HG03575 (cell line): ENCODE results near the gene DPT.

Experiments
- ATAC-seq: cut with Tn5 transposase; IDR thresholded peaks from one replicate; pipeline ENCODE4 v1.9.1; 2021; ENCODE audit not compliant: unreplicated experiment, insufficient number of reproducible peaks, low FRiP score; ENCODE audit errors: extremely low read depth

DPT gene

DNA sequence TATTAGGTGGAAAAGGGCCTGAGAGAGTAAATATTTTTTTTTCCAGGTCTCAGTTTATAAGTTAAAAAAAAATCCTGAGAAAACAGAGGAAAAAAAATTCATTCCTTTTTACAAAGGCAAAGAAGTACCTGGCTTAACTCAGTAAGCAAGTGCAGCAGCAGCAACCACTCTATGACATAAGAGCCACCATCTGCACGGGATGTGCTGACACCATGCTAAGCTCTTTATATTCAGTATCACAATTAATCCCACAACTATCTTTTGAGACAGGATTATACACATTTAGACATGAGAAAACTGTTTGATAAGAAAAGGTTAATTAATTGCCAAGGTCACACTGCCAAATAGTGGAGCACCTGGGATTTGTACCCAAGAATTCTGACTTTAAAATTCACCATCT, 13.4 kb upstream of the DPT start:
- ATAC-seq = no peak

DNA sequence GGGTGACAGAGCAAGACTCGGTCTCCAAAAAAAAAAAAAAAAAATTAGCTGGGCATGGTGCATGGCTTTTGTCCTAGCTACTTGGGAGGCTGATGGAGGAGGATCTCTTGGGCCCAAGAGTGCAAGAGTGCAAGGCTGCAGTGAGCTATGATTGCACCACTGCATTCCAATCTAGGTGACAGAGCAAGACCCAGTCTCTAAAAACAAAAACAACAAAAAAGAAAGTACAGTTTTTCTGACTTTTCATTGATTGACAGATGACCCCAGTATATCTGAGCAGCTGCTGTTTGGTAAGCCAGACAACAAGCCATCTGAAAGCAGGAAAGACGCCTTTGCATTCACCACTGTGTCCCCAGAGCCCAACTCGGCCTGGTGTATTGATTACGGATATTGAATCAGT, 10.9 kb upstream of the DPT start:
- no peak for ATAC-seq

DNA sequence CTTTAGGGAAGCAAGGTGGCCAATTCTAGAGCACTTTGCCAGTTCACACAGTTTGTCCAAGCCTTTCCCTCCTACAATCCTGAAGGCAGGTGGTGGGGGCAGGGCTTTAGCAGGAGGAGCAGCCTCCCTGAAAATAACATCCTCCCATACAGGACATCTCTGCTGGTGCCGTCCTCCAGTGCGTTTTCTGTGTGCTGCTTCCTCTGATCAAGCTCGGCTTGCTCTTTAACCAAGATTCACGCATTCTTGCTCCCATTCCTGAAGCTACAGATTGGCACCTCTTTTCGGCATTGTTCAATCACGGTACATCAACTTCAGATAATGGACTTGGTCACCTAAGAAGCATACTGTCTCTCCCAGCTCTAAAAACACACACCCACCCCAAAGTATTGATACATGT, 7.5 kb upstream of the DPT start:
- ATAC-seq = no peak

DNA sequence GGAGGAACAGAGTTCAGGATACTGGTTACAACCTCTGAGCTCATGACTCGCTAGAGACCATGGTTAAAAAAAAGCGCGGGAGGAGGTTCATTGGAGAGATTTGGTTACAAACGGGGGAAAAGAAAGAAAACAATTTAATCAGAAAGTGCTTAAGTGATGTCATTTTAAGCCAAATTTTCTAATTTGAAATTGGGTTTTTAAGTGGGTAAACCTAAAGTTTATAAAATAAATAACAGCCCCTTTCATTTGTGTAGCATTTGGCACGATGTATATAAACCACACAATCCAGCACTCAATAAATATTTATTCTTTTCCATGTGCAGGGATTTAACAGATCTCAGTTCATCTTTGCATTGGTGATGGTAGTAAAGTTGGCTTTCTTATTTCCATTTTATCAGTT, 7.0 kb upstream of the DPT start:
- no peak for ATAC-seq

DNA sequence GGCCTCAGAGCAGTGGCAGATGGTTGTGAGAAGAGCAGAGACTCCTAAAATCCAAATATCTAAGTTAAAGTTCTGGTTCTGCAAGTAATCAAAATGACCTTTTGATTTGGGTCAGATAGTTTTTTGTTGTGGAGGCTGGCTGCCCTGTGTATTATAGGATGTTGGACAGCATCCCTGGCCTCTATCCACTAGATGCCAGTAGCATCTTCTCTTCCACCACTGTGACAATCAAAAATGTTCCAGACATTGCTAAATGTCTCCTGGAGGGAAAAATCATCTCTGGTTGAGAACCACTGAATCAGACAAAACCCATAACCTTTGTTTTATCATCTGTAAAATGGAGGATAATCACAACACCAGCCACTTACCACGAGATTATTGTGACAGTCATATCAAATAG, 5.9 kb upstream of the DPT start:
- ATAC-seq = no peak

DNA sequence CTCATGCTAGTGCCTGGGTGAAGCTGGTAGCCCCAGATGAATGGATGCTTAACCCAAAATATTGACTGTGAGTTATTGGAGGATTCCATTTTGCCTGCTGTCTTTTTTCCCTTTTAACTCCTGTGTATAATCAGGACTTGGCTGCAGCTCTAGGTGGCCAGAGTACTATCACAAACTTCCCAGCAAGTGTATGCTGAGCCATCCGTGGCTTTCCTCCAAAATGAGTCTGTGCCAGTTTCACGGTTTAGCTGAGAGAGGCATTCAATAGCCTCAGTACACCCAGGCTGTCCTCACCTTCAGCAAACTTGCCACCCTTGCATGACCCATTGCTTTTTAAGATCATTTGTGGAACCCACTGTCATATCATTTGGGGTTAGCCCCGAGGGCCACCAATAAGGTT, 5.3 kb upstream of the DPT start:
- no peak for ATAC-seq

DNA sequence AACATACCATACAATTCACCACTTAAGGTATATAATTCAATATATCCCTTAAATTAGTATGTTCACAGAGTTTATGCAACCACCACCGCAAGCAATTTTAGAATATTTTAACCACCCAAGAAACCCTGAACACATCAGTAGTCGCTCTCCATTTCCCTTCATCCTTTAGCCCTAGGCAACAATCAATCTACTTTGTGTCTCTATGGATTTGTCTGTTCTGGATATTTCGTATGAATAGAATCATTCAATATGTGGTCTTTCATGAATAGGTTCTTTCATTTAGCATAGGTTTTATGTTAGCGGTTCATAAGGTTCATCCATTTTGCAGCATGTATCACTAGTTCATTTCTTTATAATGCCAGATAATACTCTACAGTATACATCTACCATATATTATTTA, 4.2 kb upstream of the DPT start:
- ATAC-seq = no peak

DNA sequence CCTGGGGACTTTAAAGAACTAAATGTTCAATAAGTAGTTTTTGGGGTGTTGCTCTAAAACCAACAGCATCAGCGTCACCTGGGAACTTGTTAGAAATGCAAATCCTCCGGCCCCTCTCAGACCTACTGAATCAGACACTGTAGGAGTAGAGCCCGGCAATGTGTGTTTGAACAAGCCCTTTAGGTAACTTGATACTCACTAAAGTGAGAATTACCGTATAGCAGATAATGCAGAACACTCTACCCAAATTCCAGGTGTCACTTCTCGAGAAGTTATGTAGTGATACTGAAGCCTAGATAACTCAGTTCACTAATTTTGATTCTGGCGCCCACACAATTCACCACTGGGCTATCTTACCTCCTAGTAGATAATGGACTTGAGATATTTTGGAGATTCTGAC, 3.7 kb upstream of the DPT start:
- ATAC-seq = no peak

DNA sequence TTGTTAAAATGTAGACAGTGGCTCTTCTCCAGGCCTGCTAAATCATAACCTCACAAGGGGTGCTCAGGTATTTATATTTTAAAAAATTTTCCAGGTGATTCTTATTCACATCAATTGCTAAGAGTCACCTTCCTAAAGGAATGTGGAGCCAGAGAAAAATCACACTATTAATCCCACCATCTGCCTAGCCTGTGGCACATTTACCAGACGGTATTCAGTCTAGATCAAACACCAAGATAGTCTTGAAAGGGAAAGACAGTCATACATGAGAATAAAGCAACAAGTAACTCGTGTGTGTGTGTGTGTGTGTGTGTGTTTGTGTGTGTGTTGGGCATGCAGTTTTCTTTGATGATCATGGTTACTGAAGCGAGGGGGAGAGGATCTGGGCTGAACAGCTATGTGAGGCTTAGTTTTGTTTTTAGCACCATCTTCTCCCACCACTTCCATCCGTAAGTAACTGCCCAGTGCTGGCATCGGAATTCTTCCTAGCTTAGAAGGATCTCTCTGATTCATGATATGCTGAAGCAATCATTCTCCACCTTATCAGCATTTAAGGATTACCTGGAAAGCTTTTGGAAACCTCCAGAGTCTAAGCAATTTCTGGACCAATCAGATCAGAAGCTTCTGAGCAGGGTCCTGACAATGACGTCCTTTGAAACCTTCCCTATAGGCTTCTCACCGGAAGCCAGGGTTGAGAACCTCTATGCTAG, 2.4 kb upstream of the DPT start:
- ATAC-seq = no peak

DNA sequence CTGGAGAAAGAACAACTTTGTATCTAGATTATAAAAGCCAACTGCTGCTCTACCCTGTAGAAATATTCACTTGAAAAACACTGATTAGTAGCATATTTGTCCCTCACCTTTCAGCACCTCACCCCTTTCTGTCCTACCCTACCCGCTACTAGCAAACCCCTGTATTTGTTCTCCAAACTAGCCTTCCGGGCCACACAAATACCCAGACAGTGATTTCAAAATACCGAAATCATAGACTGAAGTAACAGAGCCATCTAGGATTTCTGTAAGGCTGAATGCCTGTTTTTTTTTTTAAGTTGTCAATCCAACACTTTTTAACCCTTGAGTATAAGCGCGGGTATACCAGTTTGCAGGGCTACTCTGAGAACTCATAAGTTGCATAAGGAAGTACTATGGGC, 398 bp upstream of the DPT start:
- no peak for ATAC-seq

DNA sequence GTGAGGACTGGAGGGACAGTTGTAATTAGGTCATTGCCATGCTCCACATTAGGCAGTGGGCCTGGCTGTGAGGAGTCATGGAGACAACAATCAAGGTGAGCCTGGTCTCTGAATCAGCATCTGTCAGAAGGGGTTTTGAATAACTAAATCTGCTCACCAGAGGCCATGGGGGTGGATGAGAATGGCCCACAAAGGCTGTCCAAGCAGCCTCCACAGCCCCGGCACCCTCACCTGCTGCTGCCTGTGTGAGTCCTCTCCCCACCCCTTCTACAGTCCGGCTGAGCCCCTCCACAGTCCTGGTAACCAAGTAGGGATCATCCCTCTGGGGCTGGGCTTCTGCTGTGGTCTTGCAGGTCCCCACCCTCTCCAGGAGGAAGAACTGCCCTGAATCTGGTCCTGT, 2.3 kb downstream of the DPT start:
- no peak for ATAC-seq

DNA sequence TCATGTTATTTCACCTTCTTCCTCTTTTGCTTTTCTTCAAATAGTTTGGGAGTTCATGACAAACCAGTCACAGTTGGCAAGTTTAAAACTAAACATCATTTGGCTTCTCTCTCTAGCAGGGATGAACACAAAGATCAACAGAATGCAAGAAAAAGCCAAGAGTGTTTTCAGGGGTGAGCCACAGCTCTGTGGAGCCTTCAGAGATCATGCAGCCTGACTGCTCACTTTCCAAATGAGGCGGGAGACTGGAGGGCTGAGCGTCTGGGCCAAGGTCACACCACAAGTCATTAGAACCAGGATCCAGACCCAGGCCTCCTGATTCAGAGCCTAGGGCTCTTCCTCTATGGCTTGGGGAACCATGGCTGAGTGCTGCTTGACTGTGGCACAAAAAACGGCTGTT, 2.7 kb downstream of the DPT start:
- ATAC-seq = no peak

DNA sequence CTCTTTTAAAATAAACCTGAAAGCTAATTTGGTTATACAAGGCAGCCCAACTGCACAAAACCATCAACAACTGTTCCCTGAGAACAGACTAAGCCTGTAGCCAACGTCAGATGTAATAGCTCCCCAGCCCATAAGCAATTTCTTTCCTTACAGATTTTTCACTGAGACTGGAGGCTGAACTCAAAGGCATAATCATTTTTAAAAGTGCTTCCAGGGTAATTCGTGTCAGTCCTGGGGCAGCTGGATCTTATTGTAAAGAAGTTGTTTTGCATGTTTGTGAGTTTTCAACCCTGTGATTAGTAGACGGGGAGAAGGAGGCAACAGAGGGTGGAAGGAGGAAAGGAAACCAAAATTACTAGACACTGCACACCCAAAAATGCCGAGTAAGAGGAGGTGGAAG, 3.2 kb downstream of the DPT start:
- ATAC-seq = no peak

DNA sequence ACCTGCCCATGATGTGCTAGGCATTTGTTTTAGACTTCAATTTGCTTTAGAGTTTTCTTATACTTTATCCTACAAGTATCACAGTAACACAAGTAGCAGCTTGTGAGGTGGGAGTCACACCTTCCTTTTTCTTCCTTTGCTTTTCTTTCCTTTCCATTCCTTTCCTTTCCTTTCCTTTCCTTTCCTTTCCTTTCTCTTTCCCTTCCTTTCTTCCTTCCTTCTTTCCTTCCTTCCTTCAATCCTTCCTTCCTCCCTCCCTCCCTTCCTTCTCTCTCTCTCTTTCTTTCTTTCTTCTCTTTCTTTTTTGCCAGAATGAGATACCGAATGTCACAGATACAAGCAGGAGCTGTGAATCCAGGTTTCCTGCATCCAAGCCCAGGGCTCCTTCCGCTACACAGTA, 3.9 kb downstream of the DPT start:
- ATAC-seq = no peak

DNA sequence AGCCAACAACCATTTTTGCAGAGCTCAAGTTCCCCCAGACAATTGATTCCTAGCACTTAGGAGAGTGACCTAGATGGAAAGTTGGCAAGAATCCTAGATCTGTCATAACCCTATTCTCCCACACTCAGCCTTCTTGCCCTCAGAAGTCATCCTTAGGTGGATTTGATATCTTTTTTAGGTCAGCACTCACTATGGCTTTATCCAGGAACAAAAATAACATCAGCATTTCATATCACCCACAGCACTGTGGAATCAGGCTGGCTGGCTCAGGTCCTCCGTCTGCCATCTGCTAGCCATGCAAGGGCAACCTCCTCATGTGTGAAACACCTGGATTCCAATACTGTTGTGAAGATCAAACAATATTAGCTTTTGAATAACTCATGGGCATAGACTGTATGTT, 6.0 kb downstream of the DPT start:
- no peak for ATAC-seq

DNA sequence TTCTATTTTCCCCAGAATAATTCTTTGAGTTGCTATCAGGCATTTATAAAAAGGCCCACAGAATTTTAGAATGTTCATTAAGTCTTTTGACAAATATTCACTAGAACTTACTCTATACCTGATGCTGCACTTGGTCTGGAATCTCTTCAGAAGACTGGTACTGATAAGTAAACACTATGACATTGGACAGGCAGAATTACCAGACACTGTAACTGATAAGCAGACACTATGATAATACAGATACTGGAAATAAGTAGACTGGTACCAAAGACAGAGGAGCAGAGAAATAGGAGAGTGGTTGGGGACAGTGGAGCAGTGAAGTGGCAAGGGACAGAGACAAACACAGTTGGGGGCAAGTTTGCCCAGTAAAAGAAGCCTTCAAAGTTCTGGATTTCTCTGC, 8.2 kb downstream of the DPT start:
- no peak for ATAC-seq

DNA sequence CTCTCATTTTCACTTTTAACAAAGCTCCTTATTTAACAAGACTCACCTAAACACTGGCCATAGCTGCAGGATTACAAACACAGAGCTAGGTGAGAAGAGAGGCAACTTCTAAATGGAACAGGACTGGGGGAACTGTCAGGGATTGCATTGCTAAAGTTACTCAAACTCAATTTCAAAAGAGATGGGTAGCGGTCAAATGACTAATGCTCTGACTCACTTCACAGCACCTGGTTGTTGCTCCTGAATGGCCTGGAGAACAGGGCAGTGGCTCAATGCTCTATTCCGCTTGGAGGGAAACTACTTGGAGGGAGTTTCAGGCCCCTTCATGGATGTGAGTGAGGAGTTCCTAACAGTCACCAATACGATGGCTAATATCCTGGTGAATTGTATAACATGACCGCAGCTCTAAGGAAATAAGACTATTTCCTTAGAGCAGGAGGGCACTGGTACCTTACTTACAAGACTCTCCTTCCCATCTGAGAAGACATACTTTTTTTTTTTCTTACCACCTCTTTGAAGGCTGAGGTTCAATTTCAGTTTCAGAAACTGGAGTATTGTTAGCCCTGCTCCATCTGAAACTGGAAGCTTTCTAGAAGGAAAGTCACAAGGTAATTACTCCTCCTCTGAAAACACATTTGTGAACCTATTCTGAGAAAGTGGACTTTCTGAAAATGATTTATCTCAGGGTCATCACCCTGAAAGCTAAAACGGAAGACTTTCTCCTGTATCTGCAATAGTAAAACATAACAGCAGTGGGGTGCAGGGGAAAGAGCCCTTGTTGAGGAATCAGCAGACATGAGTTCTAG, 9.5 kb downstream of the DPT start:
- ATAC-seq = no peak

DNA sequence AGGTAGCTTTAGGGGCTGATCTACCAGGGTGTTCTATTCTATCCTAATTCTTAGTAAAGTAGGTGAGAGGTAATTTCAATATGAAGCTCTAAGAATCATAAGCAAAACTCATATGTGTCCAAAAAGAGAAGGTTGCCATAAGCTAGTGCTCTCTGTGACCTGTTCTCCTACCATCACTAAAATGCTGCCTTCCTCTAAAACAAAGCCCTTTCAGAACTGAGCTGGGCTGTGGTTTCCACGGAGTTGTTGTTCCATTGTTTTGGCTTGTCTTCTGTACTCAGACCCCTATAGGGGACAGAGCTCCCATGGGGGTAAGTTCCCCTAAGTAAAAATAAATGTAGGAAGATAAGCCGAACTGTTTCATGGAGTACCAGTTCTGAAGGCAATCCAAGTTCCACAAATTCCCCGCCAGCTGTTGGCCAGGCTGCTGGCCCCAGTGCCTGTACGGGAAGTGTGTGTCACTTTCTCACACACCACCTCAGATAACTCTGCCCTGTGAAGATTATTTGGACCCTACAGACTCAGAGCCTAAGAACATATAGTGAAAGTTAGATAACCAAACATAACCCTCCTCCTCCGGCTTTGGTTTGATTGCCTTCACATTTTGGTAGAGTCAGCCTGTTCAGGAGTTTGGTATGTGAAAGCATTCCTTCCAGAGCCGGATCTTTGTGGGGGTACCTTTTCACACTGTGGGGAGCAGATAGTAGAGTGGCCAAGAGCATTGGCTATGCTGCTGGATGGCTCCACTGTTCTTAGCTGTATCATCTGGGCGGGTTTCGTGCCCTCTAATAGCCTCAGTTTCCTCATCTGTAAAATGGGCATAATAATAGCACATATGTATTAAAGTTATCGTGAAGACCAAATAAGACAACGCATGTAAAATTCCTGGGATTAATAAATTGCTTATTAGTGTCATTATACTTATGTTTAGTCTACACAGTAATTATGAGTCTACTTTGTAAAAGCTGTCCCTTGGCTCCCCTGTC, 10.8 kb downstream of the DPT start:
- no peak for ATAC-seq

DNA sequence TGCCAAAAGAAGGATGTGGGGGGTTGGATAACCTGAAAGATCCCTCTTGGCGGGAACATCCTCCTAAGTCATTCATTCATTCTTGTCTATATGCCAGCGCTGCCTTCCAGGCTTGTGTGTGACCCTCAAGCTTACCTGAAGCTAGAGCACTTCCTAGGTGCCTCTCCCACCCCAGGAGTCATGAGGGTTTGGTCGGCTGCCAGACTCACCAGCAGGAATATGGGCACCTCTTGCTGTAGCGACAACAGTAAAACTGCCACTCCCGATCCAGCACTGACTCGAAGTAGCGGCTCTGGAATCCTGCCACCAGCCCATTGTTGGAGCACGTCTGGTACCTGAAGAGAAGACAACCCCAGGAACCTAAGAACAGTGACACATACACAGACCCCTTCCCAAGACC, 15.0 kb downstream of the DPT start:
- no peak for ATAC-seq
